Measurements from ENCODE around the gene ROR1.

The ROR1 gene

DNA sequence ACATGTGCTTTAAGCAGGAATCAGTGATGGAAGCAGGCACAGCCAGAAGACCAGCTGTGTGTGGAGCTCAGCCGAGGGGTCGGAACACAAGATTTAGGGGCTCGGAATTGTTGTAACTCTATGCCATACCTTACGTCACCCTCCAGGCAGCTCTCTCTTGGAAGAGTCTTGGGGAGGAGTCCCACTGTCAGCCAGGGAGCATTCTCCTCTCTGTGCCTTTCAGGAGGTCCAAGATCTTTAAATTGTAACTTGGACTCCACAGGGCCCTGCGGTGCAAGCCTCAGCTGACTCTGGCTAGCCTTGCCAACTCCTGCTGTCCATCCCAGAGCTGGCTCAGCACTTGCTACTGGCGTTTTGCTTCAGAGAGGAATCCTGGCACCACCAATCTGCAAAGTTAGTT lies 26.4 kb upstream of the ROR1 start:
- TF ChIP-seq POLR2AphosphoS5 (IDR thresholded peaks at IDR 0.05; ENCODE audit: low read depth, low read length) (no peak), TAF1 (IDR thresholded peaks at IDR 0.05; ENCODE audit: borderline replicate concordance, insufficient read depth, low read length) (no peak), SIN3A (IDR thresholded peaks at IDR 0.05; ENCODE audit: borderline replicate concordance, insufficient read depth, low read length) (no peak), FOXP2 (optimal IDR thresholded peaks at IDR 0.05; ENCODE audit: borderline replicate concordance, extremely low read depth, extremely low read length, insufficient read depth) (no peak)
- TF ChIP-seq, protein P1, sequence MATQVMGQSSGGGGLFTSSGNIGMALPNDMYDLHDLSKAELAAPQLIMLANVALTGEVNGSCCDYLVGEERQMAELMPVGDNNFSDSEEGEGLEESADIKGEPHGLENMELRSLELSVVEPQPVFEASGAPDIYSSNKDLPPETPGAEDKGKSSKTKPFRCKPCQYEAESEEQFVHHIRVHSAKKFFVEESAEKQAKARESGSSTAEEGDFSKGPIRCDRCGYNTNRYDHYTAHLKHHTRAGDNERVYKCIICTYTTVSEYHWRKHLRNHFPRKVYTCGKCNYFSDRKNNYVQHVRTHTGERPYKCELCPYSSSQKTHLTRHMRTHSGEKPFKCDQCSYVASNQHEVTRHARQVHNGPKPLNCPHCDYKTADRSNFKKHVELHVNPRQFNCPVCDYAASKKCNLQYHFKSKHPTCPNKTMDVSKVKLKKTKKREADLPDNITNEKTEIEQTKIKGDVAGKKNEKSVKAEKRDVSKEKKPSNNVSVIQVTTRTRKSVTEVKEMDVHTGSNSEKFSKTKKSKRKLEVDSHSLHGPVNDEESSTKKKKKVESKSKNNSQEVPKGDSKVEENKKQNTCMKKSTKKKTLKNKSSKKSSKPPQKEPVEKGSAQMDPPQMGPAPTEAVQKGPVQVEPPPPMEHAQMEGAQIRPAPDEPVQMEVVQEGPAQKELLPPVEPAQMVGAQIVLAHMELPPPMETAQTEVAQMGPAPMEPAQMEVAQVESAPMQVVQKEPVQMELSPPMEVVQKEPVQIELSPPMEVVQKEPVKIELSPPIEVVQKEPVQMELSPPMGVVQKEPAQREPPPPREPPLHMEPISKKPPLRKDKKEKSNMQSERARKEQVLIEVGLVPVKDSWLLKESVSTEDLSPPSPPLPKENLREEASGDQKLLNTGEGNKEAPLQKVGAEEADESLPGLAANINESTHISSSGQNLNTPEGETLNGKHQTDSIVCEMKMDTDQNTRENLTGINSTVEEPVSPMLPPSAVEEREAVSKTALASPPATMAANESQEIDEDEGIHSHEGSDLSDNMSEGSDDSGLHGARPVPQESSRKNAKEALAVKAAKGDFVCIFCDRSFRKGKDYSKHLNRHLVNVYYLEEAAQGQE (IDR thresholded peaks at IDR 0.05; ENCODE audit: insufficient read depth in 1 of 2, low read depth in 2 of 2, low read length in 2 of 2) = no peak

DNA sequence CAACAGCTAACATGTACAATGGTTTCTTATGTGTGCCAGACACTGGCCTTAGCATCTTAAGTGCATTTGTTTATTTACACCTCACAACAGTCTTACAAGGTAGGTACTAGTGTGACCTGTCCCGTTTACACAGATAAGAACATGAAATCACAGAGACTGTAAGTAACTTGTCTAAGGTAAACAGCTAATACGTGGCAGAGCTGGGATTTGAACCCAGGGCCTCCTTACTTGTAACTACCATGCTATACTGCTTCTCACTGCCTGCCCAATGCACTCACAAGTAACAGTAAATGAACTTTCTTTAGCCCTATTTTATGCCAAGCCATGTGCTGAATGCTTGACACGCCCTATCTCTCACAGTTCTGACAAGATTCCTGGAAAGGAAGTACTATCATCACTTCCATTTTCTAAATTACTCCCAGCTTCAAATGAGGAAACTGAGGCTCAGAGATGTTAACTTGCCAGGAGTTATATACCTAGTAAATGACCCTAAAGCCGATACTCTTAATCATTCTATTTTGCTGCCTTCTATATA lies 25.7 kb upstream of the ROR1 start:
- no peak for TF ChIP-seq TAF1 (IDR thresholded peaks at IDR 0.05; ENCODE audit: borderline replicate concordance, insufficient read depth, low read length)
- no peak for TF ChIP-seq FOXP2 (optimal IDR thresholded peaks at IDR 0.05; ENCODE audit: borderline replicate concordance, extremely low read depth, extremely low read length, insufficient read depth)

DNA sequence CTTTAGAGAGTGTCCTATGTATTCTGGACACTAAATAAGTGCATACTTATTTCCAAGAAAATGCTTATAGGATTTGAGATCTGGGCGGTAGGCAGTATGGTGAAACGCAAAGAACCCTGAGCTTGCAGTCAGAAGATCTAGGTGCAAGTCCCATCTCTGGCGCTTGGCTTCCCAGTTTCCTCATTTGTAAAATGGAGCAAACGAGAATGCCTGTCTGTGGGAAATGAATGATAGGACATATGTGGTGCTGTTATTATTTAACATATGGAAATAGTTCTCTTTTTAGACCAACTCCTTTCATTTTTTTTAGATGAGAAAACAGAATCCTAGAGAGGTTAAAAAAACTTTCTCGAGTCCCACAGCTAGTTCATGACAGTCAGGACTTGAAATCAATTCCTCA lies 25.2 kb upstream of the ROR1 start:
- TF ChIP-seq TAF1 (IDR thresholded peaks at IDR 0.05; ENCODE audit: borderline replicate concordance, insufficient read depth, low read length) (no peak), FOXP2 (optimal IDR thresholded peaks at IDR 0.05; ENCODE audit: borderline replicate concordance, extremely low read depth, extremely low read length, insufficient read depth) (no peak), SIN3A (IDR thresholded peaks at IDR 0.05; ENCODE audit: borderline replicate concordance, insufficient read depth, low read length) (no peak), POLR2AphosphoS5 (IDR thresholded peaks at IDR 0.05; ENCODE audit: low read depth, low read length) (no peak)
- TF ChIP-seq, protein P1 (IDR thresholded peaks at IDR 0.05; ENCODE audit: insufficient read depth in 1 of 2, low read depth in 2 of 2, low read length in 2 of 2) = no peak

DNA sequence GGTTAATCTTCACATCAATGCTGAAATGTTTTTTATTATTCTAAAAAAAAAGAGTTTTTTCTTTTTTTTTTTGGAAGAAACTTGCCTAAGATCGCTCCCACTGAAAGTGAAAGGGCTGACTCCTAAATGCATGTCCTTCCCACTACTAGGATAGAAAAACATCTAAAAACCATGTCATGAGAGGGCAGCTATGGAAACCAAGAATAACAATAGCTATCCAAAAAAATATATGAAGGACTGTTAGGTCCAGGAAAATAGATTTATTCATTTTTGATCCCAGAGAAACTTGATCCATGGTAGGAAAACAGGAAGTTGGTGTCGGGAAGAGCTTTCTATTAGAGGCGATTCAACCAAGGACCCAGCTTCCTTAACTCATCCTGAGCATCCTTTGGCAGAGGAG lies 23.1 kb upstream of the ROR1 start:
- TF ChIP-seq SIN3A (IDR thresholded peaks at IDR 0.05; ENCODE audit: borderline replicate concordance, insufficient read depth, low read length) (no peak), POLR2AphosphoS5 (IDR thresholded peaks at IDR 0.05; ENCODE audit: low read depth, low read length) (no peak), TAF1 (IDR thresholded peaks at IDR 0.05; ENCODE audit: borderline replicate concordance, insufficient read depth, low read length) (no peak), FOXP2 (optimal IDR thresholded peaks at IDR 0.05; ENCODE audit: borderline replicate concordance, extremely low read depth, extremely low read length, insufficient read depth) (no peak)
- TF ChIP-seq, protein P1 (IDR thresholded peaks at IDR 0.05; ENCODE audit: insufficient read depth in 1 of 2, low read depth in 2 of 2, low read length in 2 of 2) = no peak

DNA sequence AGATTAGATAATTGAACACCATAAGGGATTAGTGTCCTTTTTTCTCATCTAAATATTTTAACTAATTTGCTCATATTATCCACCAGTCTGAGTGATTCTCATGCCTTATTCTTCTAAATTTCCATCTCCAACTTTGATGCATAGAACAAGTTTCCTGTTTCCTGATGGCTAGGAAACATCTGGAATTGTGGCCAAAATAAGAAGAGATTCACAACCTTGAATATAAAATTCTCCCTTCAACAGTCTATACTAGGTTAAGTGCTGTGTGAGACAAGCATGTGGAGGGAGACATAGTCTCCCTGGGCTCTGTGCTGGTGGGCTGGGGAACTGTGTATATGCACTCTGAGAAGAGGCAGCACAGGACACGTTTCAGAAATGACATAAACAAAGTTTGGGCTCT lies 21.6 kb upstream of the ROR1 start:
- TF ChIP-seq TAF1 (IDR thresholded peaks at IDR 0.05; ENCODE audit: borderline replicate concordance, insufficient read depth, low read length) = no peak
- TF ChIP-seq SIN3A (IDR thresholded peaks at IDR 0.05; ENCODE audit: borderline replicate concordance, insufficient read depth, low read length) = no peak
- no peak for TF ChIP-seq FOXP2 (optimal IDR thresholded peaks at IDR 0.05; ENCODE audit: borderline replicate concordance, extremely low read depth, extremely low read length, insufficient read depth)
- TF ChIP-seq POLR2AphosphoS5 (IDR thresholded peaks at IDR 0.05; ENCODE audit: low read depth, low read length) = no peak
- TF ChIP-seq, protein P1 (IDR thresholded peaks at IDR 0.05; ENCODE audit: insufficient read depth in 1 of 2, low read depth in 2 of 2, low read length in 2 of 2) = no peak
